SU-DHL-6 (cell line): ENCODE results near the gene SORCS2.

ENCODE experiments used
- H2AFZ ChIP-seq: fragments of 200-600 bp; sonication (generic); 2 replicates; pipeline ENCODE4 v1.6.1; 2014; ENCODE audit warnings: low read depth, mild to moderate bottlenecking, moderate library complexity, mixed read lengths, antibody characterized with exemption, low read length; ENCODE audit not compliant: severe bottlenecking
- H3F3A ChIP-seq: fragments of 200-600 bp; shearing (Covaris generic); 2 replicates; pipeline ENCODE4 v1.6.0; 2016; ENCODE audit warnings: antibody characterized with exemption, mild to moderate bottlenecking; ENCODE audit not compliant: insufficient read depth
- H3K27ac ChIP-seq: fragments of 200-600 bp; sonication (generic); 2 replicates; pipeline ENCODE4 v1.5.1; 2016; ENCODE audit warnings: low read depth, mild to moderate bottlenecking, low read length, moderate library complexity, mixed read lengths
- H3K27me3 ChIP-seq: fragments of 200-600 bp; sonication (generic), shearing (Covaris generic); 2 replicates; pipeline ENCODE4 v1.6.0; 2014; ENCODE audit warnings: mild to moderate bottlenecking, low read length
- H3K36me3 ChIP-seq: fragments of 200-600 bp; sonication (generic); 2 replicates; pipeline ENCODE4 v1.6.1; 2014; ENCODE audit warnings: mild to moderate bottlenecking, low read length, mixed read lengths
- H3K4me2 ChIP-seq: fragments of 300-600, 200-600 bp; shearing (Covaris generic), sonication (generic); 2 replicates; pipeline ENCODE4 v1.6.0; 2014; ENCODE audit warnings: low read length, low read depth, mild to moderate bottlenecking; ENCODE audit not compliant: poor library complexity, severe bottlenecking
- H3K4me3 ChIP-seq: fragments of 200-600 bp; sonication (generic); 2 replicates; pipeline ENCODE4 v1.5.1; 2014; ENCODE audit warnings: antibody characterized with exemption, low read length, mild to moderate bottlenecking, mixed read lengths; ENCODE audit not compliant: insufficient read depth, poor library complexity, severe bottlenecking
- H3K79me2 ChIP-seq: fragments of 200-600 bp; sonication (generic); 2 replicates; pipeline ENCODE4 v1.6.1; 2014; ENCODE audit warnings: mild to moderate bottlenecking, low read length, moderate library complexity; ENCODE audit not compliant: insufficient read depth
- H3K9ac ChIP-seq: fragments of 200-600 bp; sonication (generic); 2 replicates; pipeline ENCODE4 v1.7.0; 2014; ENCODE audit warnings: mild to moderate bottlenecking, low read length
- H3K9me2 ChIP-seq: fragments of 200-600 bp; sonication (generic); replicated peaks from 2 replicates; pipeline ENCODE4 v1.6.1; 2014; ENCODE audit warnings: low read length; ENCODE audit not compliant: insufficient read depth
- H3K9me3 ChIP-seq: fragments of 200-600 bp; sonication (generic); 2 replicates; pipeline ENCODE4 v1.6.1; 2014; ENCODE audit warnings: low read length, mixed read lengths; ENCODE audit not compliant: insufficient read depth
- H4K20me1 ChIP-seq: fragments of 200-600 bp; sonication (generic); 2 replicates; pipeline ENCODE4 v1.6.1; 2014; ENCODE audit warnings: low read depth, mild to moderate bottlenecking, antibody characterized with exemption, low read length, moderate library complexity, mixed read lengths
- EZH2phosphoT487 ChIP-seq: fragments of 200-600 bp; sonication (generic), shearing (Covaris generic); conservative IDR thresholded peaks from 2 replicates; pipeline ENCODE4 v1.6.1; 2018; ENCODE audit warnings: mild to moderate bottlenecking, antibody characterized with exemption, low read length, moderate library complexity, mixed read lengths
- TF ChIP-seq, protein P1 (sequence below): fragments of 200-600 bp; sonication (generic); IDR thresholded peaks from one replicate; pipeline ENCODE4 v1.5.1; 2017; ENCODE audit warnings: antibody characterized with exemption, mild to moderate bottlenecking, low read length, moderate library complexity; ENCODE audit not compliant: insufficient read depth, poor library complexity, severe bottlenecking

SORCS2 gene

DNA sequence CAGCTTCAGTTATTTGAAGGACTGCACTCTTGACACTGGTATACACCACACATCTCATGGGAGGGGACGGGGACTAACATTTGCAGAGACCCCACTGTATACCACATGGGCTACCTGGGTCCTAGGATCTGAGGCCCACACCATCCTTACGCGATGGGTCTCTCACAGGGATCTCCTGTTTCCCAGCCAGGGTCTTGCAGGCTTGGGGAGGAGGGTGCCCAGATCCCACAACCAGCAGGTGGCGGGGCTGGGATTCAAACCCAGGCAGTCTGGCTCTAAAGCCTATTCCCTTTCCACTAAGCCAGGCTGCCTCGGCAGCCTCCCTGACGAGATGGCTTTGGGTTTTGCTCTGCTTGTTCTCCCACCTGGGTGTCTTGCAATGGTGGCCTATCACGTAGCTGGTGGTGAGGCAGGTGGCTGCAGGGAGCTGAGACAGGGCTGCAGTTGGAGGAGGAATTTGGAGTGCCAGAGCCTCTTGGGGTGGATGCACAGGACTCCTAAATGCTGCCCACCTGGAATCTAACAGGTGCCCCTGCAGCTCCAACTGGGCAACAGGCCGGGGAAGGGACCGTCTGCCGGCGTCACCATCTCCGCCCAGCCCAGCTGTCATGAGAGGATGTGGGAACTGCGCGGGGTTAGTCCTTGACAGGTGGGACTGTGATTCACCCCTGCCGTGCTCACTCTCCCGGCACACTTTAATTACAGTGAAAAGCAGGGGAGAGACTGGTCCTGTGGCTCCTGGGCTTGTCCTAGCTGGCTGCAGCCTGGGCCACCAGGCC lies 131.7 kb downstream of the SORCS2 start:
- Histone ChIP-seq H3K9me3 (no peaks in the 10 kb centered on the region), H3F3A (no peaks in the 10 kb centered on the region), H3K36me3 (no peaks in the 10 kb centered on the region)

DNA sequence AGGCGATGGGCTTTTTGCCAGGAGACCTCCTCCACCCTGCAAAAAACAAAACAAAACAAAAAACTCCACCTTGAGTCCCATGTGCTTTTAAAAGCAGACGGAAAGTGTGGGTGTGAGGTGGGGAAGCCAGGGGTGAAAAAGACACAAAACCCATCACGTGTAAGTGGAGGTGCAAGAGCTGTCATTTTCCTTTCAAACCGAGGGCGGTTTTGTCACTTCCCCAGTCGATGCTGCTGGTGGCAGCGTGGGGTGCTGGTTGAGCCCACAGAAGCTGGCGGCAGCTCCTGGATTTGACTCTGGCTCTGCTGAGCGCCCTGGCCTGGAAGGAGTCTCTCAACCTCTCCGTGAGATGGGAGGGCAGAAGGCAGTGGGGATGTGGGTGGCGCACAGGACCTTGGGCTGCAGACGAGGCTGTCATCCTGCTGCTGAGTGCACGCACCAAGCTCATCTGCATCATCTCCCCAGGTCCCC lies 132.3 kb downstream of the SORCS2 start:
- H3K9me2 ChIP-seq, result no peaks in the 10 kb centered on the region
- no peaks in the 10 kb centered on the region for H3K27me3 ChIP-seq
- no peak overlapping the region for H3K4me3 ChIP-seq
- H4K20me1 ChIP-seq, result no peaks in the 10 kb centered on the region
- no peak overlapping the region for H2AFZ ChIP-seq
- no peak overlapping the region for H3K9ac ChIP-seq
- no peaks in the 10 kb centered on the region for H3K9me3 ChIP-seq
- no peaks in the 10 kb centered on the region for H3K36me3 ChIP-seq
- TF ChIP-seq EZH2phosphoT487, result no peak
- TF ChIP-seq, protein P1, sequence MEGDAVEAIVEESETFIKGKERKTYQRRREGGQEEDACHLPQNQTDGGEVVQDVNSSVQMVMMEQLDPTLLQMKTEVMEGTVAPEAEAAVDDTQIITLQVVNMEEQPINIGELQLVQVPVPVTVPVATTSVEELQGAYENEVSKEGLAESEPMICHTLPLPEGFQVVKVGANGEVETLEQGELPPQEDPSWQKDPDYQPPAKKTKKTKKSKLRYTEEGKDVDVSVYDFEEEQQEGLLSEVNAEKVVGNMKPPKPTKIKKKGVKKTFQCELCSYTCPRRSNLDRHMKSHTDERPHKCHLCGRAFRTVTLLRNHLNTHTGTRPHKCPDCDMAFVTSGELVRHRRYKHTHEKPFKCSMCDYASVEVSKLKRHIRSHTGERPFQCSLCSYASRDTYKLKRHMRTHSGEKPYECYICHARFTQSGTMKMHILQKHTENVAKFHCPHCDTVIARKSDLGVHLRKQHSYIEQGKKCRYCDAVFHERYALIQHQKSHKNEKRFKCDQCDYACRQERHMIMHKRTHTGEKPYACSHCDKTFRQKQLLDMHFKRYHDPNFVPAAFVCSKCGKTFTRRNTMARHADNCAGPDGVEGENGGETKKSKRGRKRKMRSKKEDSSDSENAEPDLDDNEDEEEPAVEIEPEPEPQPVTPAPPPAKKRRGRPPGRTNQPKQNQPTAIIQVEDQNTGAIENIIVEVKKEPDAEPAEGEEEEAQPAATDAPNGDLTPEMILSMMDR, result no peak
- no peak overlapping the region for H3K27ac ChIP-seq
- H3F3A ChIP-seq, result no peaks in the 10 kb centered on the region
- H3K79me2 ChIP-seq, result no peaks in the 10 kb centered on the region
- no peak overlapping the region for H3K4me2 ChIP-seq

More for the DNA sequence above, 131.7 kb downstream of the SORCS2 start:
- no peak overlapping the region for H3K4me2 ChIP-seq
- H3K79me2 ChIP-seq, result no peaks in the 10 kb centered on the region
- H2AFZ ChIP-seq, result no peak overlapping the region
- H3K9ac ChIP-seq, result no peak overlapping the region
- no peaks in the 10 kb centered on the region for H4K20me1 ChIP-seq
- H3K27me3 ChIP-seq, result no peaks in the 10 kb centered on the region
- H3K4me3 ChIP-seq, result no peak overlapping the region
- no peaks in the 10 kb centered on the region for H3K9me2 ChIP-seq
- TF ChIP-seq, protein P1, result no peak
- no peak for TF ChIP-seq EZH2phosphoT487
- no peak overlapping the region for H3K27ac ChIP-seq

DNA sequence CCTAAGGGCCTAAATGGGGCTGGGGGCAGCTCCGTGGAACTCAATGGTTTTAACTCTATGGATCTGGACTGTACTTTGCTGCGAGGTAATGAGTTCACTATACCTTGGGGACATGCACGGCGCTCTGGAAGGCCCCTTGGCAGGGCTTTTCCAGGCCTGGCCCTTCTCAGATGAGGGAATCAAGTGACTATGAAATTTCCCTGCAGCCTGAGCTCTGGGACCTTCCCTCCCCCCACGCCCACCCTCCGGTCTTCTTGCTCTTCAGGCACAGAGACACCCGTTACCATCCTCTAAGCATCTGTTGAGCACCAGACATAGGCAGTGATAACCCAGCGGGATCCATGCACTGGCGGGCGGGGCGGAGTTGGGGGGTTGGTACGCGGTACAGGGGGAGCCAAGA lies 133.2 kb downstream of the SORCS2 start:
- no peaks in the 10 kb centered on the region for H3K36me3 ChIP-seq
- TF ChIP-seq EZH2phosphoT487, result no peak
- TF ChIP-seq, protein P1, result no peak
- no peaks in the 10 kb centered on the region for H4K20me1 ChIP-seq
- H3K27ac ChIP-seq, result no peak overlapping the region
- no peak overlapping the region for H3K9ac ChIP-seq
- H3K4me3 ChIP-seq, result no peak overlapping the region
- no peak overlapping the region for H3K4me2 ChIP-seq
- H3K79me2 ChIP-seq, result no peaks in the 10 kb centered on the region
- no peaks in the 10 kb centered on the region for H3K9me3 ChIP-seq
- no peaks in the 10 kb centered on the region for H3K27me3 ChIP-seq
- H3F3A ChIP-seq, result no peaks in the 10 kb centered on the region
- H2AFZ ChIP-seq, result no peak overlapping the region
- no peaks in the 10 kb centered on the region for H3K9me2 ChIP-seq
